Mesenchymal stem cell (in vitro differentiated cells and primary cell): Measurements from ENCODE around the gene SYNPO.

Source experiments
- DNase-seq: peaks from one replicate; pipeline ENCODE4 v3.0.0-alpha.2; 2013
- H2AFZ ChIP-seq: one replicate; pipeline ENCODE4 v1.6.1; 2013; ENCODE audit warnings: low read depth, mild to moderate bottlenecking, control low read depth, inconsistent platforms, low read length, moderate library complexity
- H2AK5ac ChIP-seq: 2 replicates; pipeline ENCODE4 v1.6.1; 2013; ENCODE audit warnings: low read length, moderate library complexity, mild to moderate bottlenecking, inconsistent platforms; ENCODE audit not compliant: severe bottlenecking
- H2BK120ac ChIP-seq: one replicate; pipeline ENCODE4 v1.6.1; 2013; ENCODE audit warnings: low read depth, mild to moderate bottlenecking, inconsistent platforms, low read length, moderate library complexity
- H2BK12ac ChIP-seq, 2 experiments: one replicate each; pipeline ENCODE4 v1.6.1; 2013; ENCODE audit warnings: inconsistent platforms in 2 of 2, low read length in 2 of 2, mild to moderate bottlenecking in 2 of 2, moderate library complexity in 2 of 2, control low read depth in 1 of 2
- H2BK15ac ChIP-seq: one replicate; pipeline ENCODE4 v1.6.1; 2013; ENCODE audit warnings: mild to moderate bottlenecking, low read depth, inconsistent platforms; ENCODE audit not compliant: poor library complexity, severe bottlenecking
- H2BK5ac ChIP-seq: 2 replicates; pipeline ENCODE4 v1.6.1; 2013; ENCODE audit warnings: low read depth, mild to moderate bottlenecking, low read length, control low read depth, inconsistent platforms; ENCODE audit not compliant: poor library complexity, severe bottlenecking
- H3K14ac ChIP-seq, 2 experiments: one replicate each; pipeline ENCODE4 v1.6.1; 2013; ENCODE audit warnings: inconsistent platforms in 2 of 2, low read length in 2 of 2, control low read depth in 1 of 2, mild to moderate bottlenecking in 1 of 2, moderate library complexity in 1 of 2
- H3K18ac ChIP-seq, 2 experiments: one replicate each; pipeline ENCODE4 v1.6.1; 2013; ENCODE audit warnings: inconsistent platforms in 2 of 2, low read length in 2 of 2, control low read depth in 1 of 2, low read depth in 1 of 2, mild to moderate bottlenecking in 1 of 2
- H3K23ac ChIP-seq, 2 experiments: one replicate each; pipeline ENCODE4 v1.6.1; 2013; ENCODE audit warnings: inconsistent platforms in 2 of 2, low read length in 2 of 2, mild to moderate bottlenecking in 2 of 2, moderate library complexity in 2 of 2, control low read depth in 1 of 2
- H3K27ac ChIP-seq: 2 replicates; pipeline ENCODE4 v1.5.1; 2013; ENCODE audit warnings: mild to moderate bottlenecking, moderate library complexity, low read length, control low read depth, inconsistent platforms; ENCODE audit not compliant: poor library complexity, severe bottlenecking
- H3K27me3 ChIP-seq, 2 experiments: 2 replicates each; pipeline versions ENCODE4 v1.6.1 to v1.7.0; 2013; ENCODE audit warnings: low read length in 2 of 2, mild to moderate bottlenecking in 2 of 2, moderate library complexity in 2 of 2, control low read depth in 1 of 2, inconsistent platforms in 1 of 2; ENCODE audit not compliant: control insufficient read depth in 1 of 2, insufficient read depth in 1 of 2
- H3K36me3 ChIP-seq, 2 experiments: 2 replicates each; pipeline versions ENCODE4 v1.6.1 to v1.7.0; 2013; ENCODE audit warnings: low read length in 2 of 2, control low read depth in 1 of 2, inconsistent platforms in 1 of 2, low read depth in 1 of 2, mild to moderate bottlenecking in 1 of 2; ENCODE audit not compliant: insufficient read depth in 2 of 2, control insufficient read depth in 1 of 2
- H3K4ac ChIP-seq, 2 experiments: one replicate each; pipeline ENCODE4 v1.6.1; 2013; ENCODE audit warnings: inconsistent platforms in 2 of 2, low read length in 2 of 2, mild to moderate bottlenecking in 2 of 2, moderate library complexity in 2 of 2, control low read depth in 1 of 2, low read depth in 1 of 2
- H3K4me1 ChIP-seq: 2 replicates; pipeline ENCODE4 v1.6.1; 2013; ENCODE audit warnings: low read depth, low read length, control low read depth; ENCODE audit not compliant: control insufficient read depth, insufficient read depth
- H3K4me2 ChIP-seq: 2 replicates; pipeline ENCODE4 v1.6.1; 2013; ENCODE audit warnings: low read length, mild to moderate bottlenecking, inconsistent platforms; ENCODE audit not compliant: poor library complexity, severe bottlenecking
- H3K4me3 ChIP-seq, 2 experiments: 2 replicates each; pipeline versions ENCODE4 v1.5.1 to v1.7.0; 2013; ENCODE audit warnings: low read length in 2 of 2, mild to moderate bottlenecking in 2 of 2, control low read depth in 1 of 2, low read depth in 1 of 2; ENCODE audit not compliant: insufficient read depth in 1 of 2
- H3K79me1 ChIP-seq: replicated peaks from 2 replicates; pipeline ENCODE4 v1.6.1; 2013; ENCODE audit warnings: mild to moderate bottlenecking, control low read depth, low read length, inconsistent platforms; ENCODE audit not compliant: poor library complexity, severe bottlenecking
- H3K9ac ChIP-seq: 2 replicates; pipeline ENCODE4 v1.7.0; 2013; ENCODE audit warnings: mild to moderate bottlenecking, low read length, moderate library complexity
- H3K9me3 ChIP-seq: 2 replicates; pipeline ENCODE4 v1.7.0; 2013; ENCODE audit warnings: mild to moderate bottlenecking, low read length; ENCODE audit not compliant: control insufficient read depth
- H4K8ac ChIP-seq: one replicate; pipeline ENCODE4 v1.6.1; 2013; ENCODE audit warnings: inconsistent platforms, mild to moderate bottlenecking, low read length, moderate library complexity
- H4K91ac ChIP-seq: one replicate; pipeline ENCODE4 v1.6.1; 2013; ENCODE audit warnings: mild to moderate bottlenecking, low read length, inconsistent platforms
- WGBS: methylation state at CpG from one replicate; pipeline ENCODE4 v1.1.7; 2013; ENCODE audit warnings: mixed read lengths; 5-methylcytosine and 5-hydroxymethylcytosine counted together

SYNPO gene

GRCh38 chr5:150656191-150657132, 16.0 kb downstream of the SYNPO start:
- Histone ChIP-seq H2BK5ac (no peak overlapping the region), H3K4me2 (peak overlapping the region; percentile 88), H2BK120ac (peak overlapping the region; percentile 80), H3K9ac (peak overlapping the region; percentile 70), H3K4ac (peak overlapping the region; percentile 35 to 89), H3K4me3 (peak overlapping the region; percentile 61 to 76), H3K9me3 (no peaks in the 10 kb centered on the region), H4K91ac (peak overlapping the region; percentile 57), H2AK5ac (no peak overlapping the region), H3K23ac (no peak overlapping the region), H3K36me3 (peaks cover 0 to 14% of the 10 kb centered on the region in 2 experiments), H3K18ac (peak overlapping the region; percentile 77 to 85), H2BK12ac (peak overlapping the region in 1 of 2 experiments; percentile 83), H3K14ac (no peak overlapping the region), H4K8ac (peak overlapping the region; percentile 78), H3K79me1 (no peaks in the 10 kb centered on the region), H2BK15ac (peak overlapping the region; percentile 87), H3K27me3 (peaks cover 6 to 7% of the 10 kb centered on the region in 2 experiments), H2AFZ (peak overlapping the region; percentile 36), H3K27ac (no peak overlapping the region), H3K4me1 (peaks cover 26% of the 10 kb centered on the region)
- 3% methylated on average over 59 of the region's 99 CpGs for WGBS
- DNase-seq: peak; percentile 57

GRCh38 chr5:150658121-150658520, 17.7 kb downstream of the SYNPO start:
- Histone ChIP-seq H3K4me2 (no peak overlapping the region), H3K4me1 (peaks cover 15% of the 10 kb centered on the region), H2BK120ac (no peak overlapping the region), H2AK5ac (peak overlapping the region; percentile 5), H3K27me3 (peaks cover 15 to 16% of the 10 kb centered on the region in 2 experiments), H2AFZ (no peak overlapping the region), H3K14ac (no peak overlapping the region), H3K18ac (no peak overlapping the region), H3K79me1 (no peaks in the 10 kb centered on the region), H3K4me3 (no peak overlapping the region), H3K9me3 (no peaks in the 10 kb centered on the region), H4K91ac (no peak overlapping the region), H3K36me3 (peaks cover 0 to 4% of the 10 kb centered on the region in 2 experiments), H2BK15ac (peak overlapping the region; percentile 39), H4K8ac (no peak overlapping the region), H3K23ac (no peak overlapping the region), H2BK12ac (no peak overlapping the region), H3K9ac (no peak overlapping the region), H3K4ac (no peak overlapping the region), H2BK5ac (no peak overlapping the region), H3K27ac (no peak overlapping the region)
- DNase-seq: no peak
- WGBS: 100% methylated on average over 2 of the region's 4 CpGs

GRCh38 chr5:150658699-150659265, 18.3 kb downstream of the SYNPO start:
- WGBS: 51% methylated on average over 3 of the region's 3 CpGs
- no peak overlapping the region for H2AK5ac ChIP-seq

More at GRCh38 chr5:150658699-150659265, 18.3 kb downstream of the SYNPO start:
- Histone ChIP-seq H3K4me2 (no peak overlapping the region), H2BK12ac (no peak overlapping the region), H3K9ac (no peak overlapping the region), H3K79me1 (no peaks in the 10 kb centered on the region), H4K8ac (no peak overlapping the region), H3K23ac (no peak overlapping the region), H2BK15ac (no peak overlapping the region), H3K9me3 (no peaks in the 10 kb centered on the region), H2BK5ac (no peak overlapping the region), H2AFZ (no peak overlapping the region), H3K36me3 (no peaks in the 10 kb centered on the region), H3K18ac (no peak overlapping the region), H3K4me3 (no peak overlapping the region), H3K27ac (no peak overlapping the region), H3K27me3 (peaks cover 15 to 16% of the 10 kb centered on the region in 2 experiments), H3K4ac (no peak overlapping the region), H4K91ac (no peak overlapping the region), H2BK120ac (no peak overlapping the region), H3K14ac (no peak overlapping the region), H3K4me1 (peaks cover 12% of the 10 kb centered on the region)
- DNase-seq: no peak
